ENCODE data around the gene NSUN5. TPM values are rescaled to one million over a fixed set of nuclear protein-coding genes. Genes with fewer than 3 reads are reported as not detected.
A peak's percentile ranks its signal among the peaks of the same experiment; 100 is the strongest.
"Not testable (repeated sequence)": the region's sequence is repeated elsewhere in the genome, so short reads cannot be mapped to it uniquely, and the experiment has no call there.

NSUN5 gene
- total and polyA plus RNA-seq, 8 donors, result 14.5 to 26.0 (median 17.5) TPM

- ATAC-seq (peak; percentile 62), DNase-seq (peak in 1 of 4 donors; percentile 83)
- no peaks in the 10 kb centered on the region for H3K9me3 ChIP-seq
- no peak for TF ChIP-seq CTCF (IDR thresholded peaks at IDR 0.05)
- H3K36me3 ChIP-seq, result peaks cover 0 to 40% of the 10 kb centered on the region in 2 donors
- H3K4me1 ChIP-seq, result peaks cover 0 to 29% of the 10 kb centered on the region in 2 donors
- H3K27me3 ChIP-seq, result no peaks in the 10 kb centered on the region
- peak overlapping the region; percentile 56 to 85 for H3K4me3 ChIP-seq
- peak overlapping the region in 1 of 2 donors; percentile 82 for H3K27ac ChIP-seq
- intact Hi-C loops (cut with DNase I), result no loop called here
Measured at GRCh38 chr7:73308074-73308664, 457 bp downstream of the NSUN5 start.

- Histone ChIP-seq H3K4me3 (peak overlapping the region in 1 of 2 donors; percentile 85), H3K27ac (no peak overlapping the region), H3K27me3 (no peaks in the 10 kb centered on the region), H3K4me1 (peaks cover 0 to 29% of the 10 kb centered on the region in 2 donors), H3K9me3 (no peaks in the 10 kb centered on the region), H3K36me3 (peaks cover 0 to 46% of the 10 kb centered on the region in 2 donors)
- intact Hi-C loops (cut with DNase I), result no loop called here
- no peak for TF ChIP-seq CTCF (IDR thresholded peaks at IDR 0.05)
- ATAC-seq (no peak), DNase-seq (no peak)
Measured at GRCh38 chr7:73307436-73307835, 1.2 kb downstream of the NSUN5 start.

GRCh38 chr7:73304612-73305387 lies 3.8 kb downstream of the NSUN5 start:
- H3K27me3 ChIP-seq; ATAC-seq; H3K4me3 ChIP-seq; H3K9me3 ChIP-seq; DNase-seq; intact Hi-C loops (cut with DNase I); H3K27ac ChIP-seq: not testable (repeated sequence)
- peaks cover 0 to 29% of the 10 kb centered on the region in 2 donors for H3K4me1 ChIP-seq
- peaks cover 0 to 46% of the 10 kb centered on the region in 2 donors for H3K36me3 ChIP-seq

- ATAC-seq (no peak), DNase-seq (no peak)
- Histone ChIP-seq H3K4me3 (no peak overlapping the region), H3K36me3 (peaks cover 0 to 46% of the 10 kb centered on the region in 2 donors), H3K4me1 (peaks cover 0 to 25% of the 10 kb centered on the region in 2 donors), H3K27me3 (no peaks in the 10 kb centered on the region), H3K27ac (no peak overlapping the region), H3K9me3 (no peaks in the 10 kb centered on the region)
- intact Hi-C loops (cut with DNase I), result no loop called here
- no peak for TF ChIP-seq CTCF (IDR thresholded peaks at IDR 0.05)
Measured at GRCh38 chr7:73304071-73304470, 4.6 kb downstream of the NSUN5 start.

- no peak for TF ChIP-seq CTCF (IDR thresholded peaks at IDR 0.05)
- ATAC-seq, result no peak
- Histone ChIP-seq H3K4me1 (peaks cover 0 to 20% of the 10 kb centered on the region in 2 donors), H3K4me3 (no peak overlapping the region), H3K27me3 (no peaks in the 10 kb centered on the region), H3K9me3 (no peaks in the 10 kb centered on the region), H3K27ac (no peak overlapping the region), H3K36me3 (peaks cover 0 to 46% of the 10 kb centered on the region in 2 donors)
- intact Hi-C loops (cut with DNase I), result no loop called here
- DNase-seq, result no peak
Measured at GRCh38 chr7:73303546-73303945, 5.1 kb downstream of the NSUN5 start.

- DNase-seq; H3K27ac ChIP-seq; H3K9me3 ChIP-seq; ATAC-seq; H3K27me3 ChIP-seq; H3K4me3 ChIP-seq; intact Hi-C loops (cut with DNase I): not testable (repeated sequence)
- peaks cover 0 to 15% of the 10 kb centered on the region in 2 donors for H3K4me1 ChIP-seq
- peaks cover 0 to 46% of the 10 kb centered on the region in 2 donors for H3K36me3 ChIP-seq
Measured at GRCh38 chr7:73302846-73303245, 5.8 kb downstream of the NSUN5 start.

GRCh38 chr7:73301108-73301507 lies 7.5 kb downstream of the NSUN5 start:
- H3K9me3 ChIP-seq; H3K27ac ChIP-seq; DNase-seq; H3K4me1 ChIP-seq; H3K4me3 ChIP-seq; intact Hi-C loops (cut with DNase I); H3K27me3 ChIP-seq: not testable (repeated sequence)
- H3K36me3 ChIP-seq, result peaks cover 0 to 34% of the 10 kb centered on the region in 2 donors
- ATAC-seq, result peak; percentile 43

- DNase-seq, result peak in 1 of 4 donors; percentile 12
- H3K27me3 ChIP-seq; H3K27ac ChIP-seq; H3K4me3 ChIP-seq; H3K4me1 ChIP-seq; ATAC-seq; H3K9me3 ChIP-seq; intact Hi-C loops (cut with DNase I): not testable (repeated sequence)
- H3K36me3 ChIP-seq, result peaks cover 0 to 22% of the 10 kb centered on the region in 2 donors
Measured at GRCh38 chr7:73299812-73300211, 8.8 kb downstream of the NSUN5 start.

- H3K9me3 ChIP-seq; intact Hi-C loops (cut with DNase I); DNase-seq; H3K27me3 ChIP-seq; ATAC-seq; H3K4me1 ChIP-seq; H3K27ac ChIP-seq; H3K4me3 ChIP-seq; H3K36me3 ChIP-seq: not testable (repeated sequence)
Measured at GRCh38 chr7:73297706-73298105, 10.9 kb downstream of the NSUN5 start.
